Measurements from ENCODE around the gene AFAP1.

The AFAP1 gene

GRCh38 chr4:7747566-7747965 lies 192.1 kb downstream of the AFAP1 start:
- TF ChIP-seq CTCF (IDR thresholded peaks at IDR 0.05; ENCODE audit: low read depth, low read length), result no peak
- no peak for DNase-seq (ENCODE audit: low read depth in 2 of 2)
- H3K4me3 ChIP-seq (replicated peaks in 1 of 2; ENCODE audit: low read depth in 2 of 2, low read length in 2 of 2), result no peak overlapping the region

- TF ChIP-seq CTCF (IDR thresholded peaks at IDR 0.05; ENCODE audit: low read depth, low read length), result no peak
- DNase-seq (ENCODE audit: low read depth in 2 of 2), result no peak
Measured at GRCh38 chr4:7747062-7747385, 192.6 kb downstream of the AFAP1 start.

GRCh38 chr4:7746351-7747061 lies 193.2 kb downstream of the AFAP1 start:
- DNase-seq (ENCODE audit: low read depth in 2 of 2), result no peak
- no peak overlapping the region for H3K4me3 ChIP-seq (replicated peaks in 1 of 2; ENCODE audit: low read depth in 2 of 2, low read length in 2 of 2)
- TF ChIP-seq CTCF (IDR thresholded peaks at IDR 0.05; ENCODE audit: low read depth, low read length), result no peak

More at GRCh38 chr4:7747062-7747385, 192.6 kb downstream of the AFAP1 start:
- H3K4me3 ChIP-seq (replicated peaks in 1 of 2; ENCODE audit: low read depth in 2 of 2, low read length in 2 of 2), result no peak overlapping the region

- no peak for DNase-seq (ENCODE audit: low read depth in 2 of 2)
- no peak for TF ChIP-seq CTCF (IDR thresholded peaks at IDR 0.05; ENCODE audit: low read depth, low read length)
- H3K4me3 ChIP-seq (replicated peaks in 1 of 2; ENCODE audit: low read depth in 2 of 2, low read length in 2 of 2), result no peak overlapping the region
Measured at GRCh38 chr4:7745301-7745885, 194.3 kb downstream of the AFAP1 start.

- H3K4me3 ChIP-seq (replicated peaks in 1 of 2; ENCODE audit: low read depth in 2 of 2, low read length in 2 of 2), result no peak overlapping the region
- no peak for TF ChIP-seq CTCF (IDR thresholded peaks at IDR 0.05; ENCODE audit: low read depth, low read length)
- DNase-seq (ENCODE audit: low read depth in 2 of 2), result no peak
Measured at GRCh38 chr4:7744142-7744804, 195.4 kb downstream of the AFAP1 start.

GRCh38 chr4:7742807-7743280 lies 196.8 kb downstream of the AFAP1 start:
- TF ChIP-seq CTCF (IDR thresholded peaks at IDR 0.05; ENCODE audit: low read depth, low read length), result no peak
- H3K4me3 ChIP-seq (replicated peaks in 1 of 2; ENCODE audit: low read depth in 2 of 2, low read length in 2 of 2), result no peak overlapping the region

More at GRCh38 chr4:7742807-7743280, 196.8 kb downstream of the AFAP1 start:
- DNase-seq (ENCODE audit: low read depth in 2 of 2), result no peak
